GM12878 (cell line): Measurements from ENCODE around the gene FLAD1. TPM values are rescaled to one million over a fixed set of nuclear protein-coding genes. Genes with fewer than 3 reads are reported as not detected.

ENCODE experiments used
- ASH2L ChIP-seq: fragments of 300-600, 200-600 bp; sonication (generic); IDR thresholded peaks from 2 replicates; pipeline ENCODE4 v1.6.1; 2017; ENCODE audit warnings: low read depth, mild to moderate bottlenecking, borderline replicate concordance
- CEBPB ChIP-seq, 2 experiments: fragments of 150-350 bp in 1 of 2; IDR thresholded peaks; 2 replicates each; pipeline ENCODE4 v1.6.1; 2012 to 2014; ENCODE audit warnings: low read depth in 2 of 2, low read length in 2 of 2, borderline replicate concordance in 1 of 2, inconsistent platforms in 1 of 2
- NR2C2 ChIP-seq: IDR thresholded peaks from 2 replicates; pipeline ENCODE4 v1.6.1; 2011; ENCODE audit warnings: borderline replicate concordance, low read depth; ENCODE audit not compliant: control insufficient read depth, insufficient read length
- NRF1 ChIP-seq: conservative IDR thresholded peaks from 2 replicates; pipeline ENCODE4 v1.6.1; 2011; ENCODE audit warnings: mild to moderate bottlenecking, low read depth, low read length, improper control_type of control experiment
- PAX8 ChIP-seq: fragments of 450-650 bp; IDR thresholded peaks from 2 replicates; pipeline ENCODE4 v1.6.1; 2017; ENCODE audit warnings: mild to moderate bottlenecking, moderate library complexity
- SUZ12 ChIP-seq: fragments of 200-600 bp; sonication (generic); IDR thresholded peaks from one replicate; pipeline ENCODE4 v1.6.1; 2018; ENCODE audit warnings: antibody characterized with exemption, mild to moderate bottlenecking; ENCODE audit not compliant: unreplicated experiment
- ZBED1 ChIP-seq: IDR thresholded peaks from 2 replicates; pipeline ENCODE4 v1.6.1; 2016; ENCODE audit warnings: borderline replicate concordance
- ZNF24 ChIP-seq: fragments of 450-650 bp; IDR thresholded peaks from 2 replicates; pipeline ENCODE4 v1.6.1; 2017; ENCODE audit warnings: antibody characterized with exemption, mild to moderate bottlenecking
- ZNF622 ChIP-seq: fragments of 450-650 bp; IDR thresholded peaks from 2 replicates; pipeline ENCODE4 v1.6.1; 2017; ENCODE audit warnings: mild to moderate bottlenecking, inconsistent platforms
- polyA plus RNA-seq, 11 experiments: library from polyadenylated mRNA; depleted of rRNA in 4 of 11; unstranded in 6 of 11; stranded (reverse) in 5 of 11; fragments of >200 nt; fragmentation: Nextera tagmentation in 4 of 11; fragmentation: Illumina TruSeq in 1 of 11; extraction: Ambion mirVana in 4 of 11; extraction: Trizol in 1 of 11; gene quantifications; 1 replicate in 1 of 11; 2 replicates in 10 of 11; pipeline versions ENCODE4 v1.2.1 to v1.2.3, GENCODE V29; 2011 to 2016; ENCODE audit warnings: inconsistent platforms in 2 of 11, missing spikeins in 2 of 11, low read depth in 1 of 11
- total RNA-seq, 4 experiments: library from RNA; depleted of rRNA in 3 of 4; stranded (reverse); fragments of >200 nt in 3 of 4; fragmentation: Illumina TruSeq in 1 of 4; extraction: Trizol in 1 of 4; gene quantifications; 2 replicates each; pipeline versions ENCODE4 v1.2.1 to v1.2.3, GENCODE V29; 2013 to 2021
- TF ChIP-seq, protein P1 (sequence below): fragments of 450-650 bp; IDR thresholded peaks from 2 replicates; pipeline ENCODE4 v1.6.1; 2017; ENCODE audit warnings: mild to moderate bottlenecking, low read depth, inconsistent platforms; ENCODE audit not compliant: poor library complexity, severe bottlenecking
- TF ChIP-seq, protein P2 (sequence below): fragments of 450-650 bp; formaldehyde crosslinking; IDR thresholded peaks from 2 replicates; pipeline ENCODE4 v1.4.0; 2022; ENCODE audit warnings: mild to moderate bottlenecking, moderate library complexity
- TF ChIP-seq, protein P3 (sequence below): fragments of 450-650 bp; IDR thresholded peaks from 2 replicates; pipeline ENCODE4 v1.6.1; 2016; ENCODE audit warnings: mild to moderate bottlenecking
- TF ChIP-seq, protein P4 (sequence below), 3 experiments: IDR thresholded peaks in 2 of 3; conservative IDR thresholded peaks in 1 of 3; 2 replicates each; pipeline ENCODE4 v1.5.1; 2011; ENCODE audit warnings: low read depth in 3 of 3, low read length in 3 of 3, mild to moderate bottlenecking in 3 of 3, control low read depth in 2 of 3, moderate library complexity in 2 of 3, inconsistent platforms in 1 of 3, mixed read lengths in 1 of 3; ENCODE audit not compliant: control insufficient read depth in 2 of 3, insufficient read depth in 1 of 3; ENCODE audit errors: extremely low read depth in 1 of 3
- TF ChIP-seq, protein P5 (sequence below): fragments of 450-650 bp; IDR thresholded peaks from 2 replicates; pipeline ENCODE4 v1.6.1; 2017; ENCODE audit warnings: borderline replicate concordance

Gene FLAD1
- total and polyA plus RNA-seq, 10 of the 15 experiments (the other 5 are each of a cell fraction or from before 2014, with no cell fraction given): 22.9 to 93.4 (median 56.6) TPM

DNA sequence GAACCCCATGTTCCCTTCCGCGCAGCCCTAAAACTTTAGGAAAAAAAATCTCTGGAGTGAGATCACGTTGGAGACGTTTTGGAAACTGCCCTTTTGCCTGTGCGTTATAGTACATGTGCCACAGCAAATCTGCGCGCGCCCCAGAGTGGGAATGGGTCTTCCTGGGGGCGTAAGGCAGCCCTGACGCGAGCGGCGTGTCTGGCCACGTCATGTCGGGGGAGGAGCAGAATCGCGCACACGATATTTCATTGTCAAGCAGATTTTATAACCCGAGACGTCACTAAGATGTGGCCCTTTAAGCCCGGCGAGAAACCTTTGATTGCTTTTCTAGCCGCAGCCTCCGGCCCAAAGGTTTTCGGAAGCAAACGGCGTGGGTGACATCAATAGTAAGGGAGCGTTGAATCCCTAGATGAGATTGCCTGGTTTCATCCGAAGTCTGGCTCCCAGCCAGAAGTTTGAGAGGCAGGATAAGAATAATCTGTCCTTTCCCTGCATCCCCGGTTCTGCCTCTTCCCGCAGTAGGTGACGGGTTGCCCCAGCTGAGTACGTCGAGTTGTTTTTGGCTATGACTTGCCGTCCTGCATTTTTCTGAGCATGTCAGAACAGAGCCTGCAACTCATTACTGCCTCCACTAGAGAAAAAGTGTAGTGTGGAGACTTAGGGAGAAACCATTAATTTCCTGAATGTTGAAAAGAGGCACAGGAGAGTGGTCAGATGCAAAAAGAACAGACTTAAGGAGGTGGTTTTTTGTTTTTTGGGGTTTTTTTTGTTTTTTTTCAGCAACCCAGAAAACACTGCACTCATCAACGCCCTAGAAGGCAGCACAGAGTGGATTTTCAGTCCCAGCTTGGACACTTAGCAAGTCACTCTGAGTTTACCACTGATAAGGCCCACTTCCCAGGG, 45.8 kb upstream of the FLAD1 start (continued):
- TF ChIP-seq, protein P1, sequence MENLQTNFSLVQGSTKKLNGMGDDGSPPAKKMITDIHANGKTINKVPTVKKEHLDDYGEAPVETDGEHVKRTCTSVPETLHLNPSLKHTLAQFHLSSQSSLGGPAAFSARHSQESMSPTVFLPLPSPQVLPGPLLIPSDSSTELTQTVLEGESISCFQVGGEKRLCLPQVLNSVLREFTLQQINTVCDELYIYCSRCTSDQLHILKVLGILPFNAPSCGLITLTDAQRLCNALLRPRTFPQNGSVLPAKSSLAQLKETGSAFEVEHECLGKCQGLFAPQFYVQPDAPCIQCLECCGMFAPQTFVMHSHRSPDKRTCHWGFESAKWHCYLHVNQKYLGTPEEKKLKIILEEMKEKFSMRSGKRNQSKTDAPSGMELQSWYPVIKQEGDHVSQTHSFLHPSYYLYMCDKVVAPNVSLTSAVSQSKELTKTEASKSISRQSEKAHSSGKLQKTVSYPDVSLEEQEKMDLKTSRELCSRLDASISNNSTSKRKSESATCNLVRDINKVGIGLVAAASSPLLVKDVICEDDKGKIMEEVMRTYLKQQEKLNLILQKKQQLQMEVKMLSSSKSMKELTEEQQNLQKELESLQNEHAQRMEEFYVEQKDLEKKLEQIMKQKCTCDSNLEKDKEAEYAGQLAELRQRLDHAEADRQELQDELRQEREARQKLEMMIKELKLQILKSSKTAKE: peak; percentile 99
- TF ChIP-seq CEBPB (IDR thresholded peaks at IDR 0.05; ENCODE audit: borderline replicate concordance in 1 of 2, low read depth in 2 of 2, low read length in 2 of 2) (no peak), ZNF622 (no peak), ZBED1 (peak; percentile 100), ZNF24 (no peak), SUZ12 (no peak), PAX8 (no peak), NR2C2 (no peak), NRF1 (no peak), ASH2L (0 out of 2 replicates have a peak, but pooled peaks have one; percentile 18)
- TF ChIP-seq, protein P2, sequence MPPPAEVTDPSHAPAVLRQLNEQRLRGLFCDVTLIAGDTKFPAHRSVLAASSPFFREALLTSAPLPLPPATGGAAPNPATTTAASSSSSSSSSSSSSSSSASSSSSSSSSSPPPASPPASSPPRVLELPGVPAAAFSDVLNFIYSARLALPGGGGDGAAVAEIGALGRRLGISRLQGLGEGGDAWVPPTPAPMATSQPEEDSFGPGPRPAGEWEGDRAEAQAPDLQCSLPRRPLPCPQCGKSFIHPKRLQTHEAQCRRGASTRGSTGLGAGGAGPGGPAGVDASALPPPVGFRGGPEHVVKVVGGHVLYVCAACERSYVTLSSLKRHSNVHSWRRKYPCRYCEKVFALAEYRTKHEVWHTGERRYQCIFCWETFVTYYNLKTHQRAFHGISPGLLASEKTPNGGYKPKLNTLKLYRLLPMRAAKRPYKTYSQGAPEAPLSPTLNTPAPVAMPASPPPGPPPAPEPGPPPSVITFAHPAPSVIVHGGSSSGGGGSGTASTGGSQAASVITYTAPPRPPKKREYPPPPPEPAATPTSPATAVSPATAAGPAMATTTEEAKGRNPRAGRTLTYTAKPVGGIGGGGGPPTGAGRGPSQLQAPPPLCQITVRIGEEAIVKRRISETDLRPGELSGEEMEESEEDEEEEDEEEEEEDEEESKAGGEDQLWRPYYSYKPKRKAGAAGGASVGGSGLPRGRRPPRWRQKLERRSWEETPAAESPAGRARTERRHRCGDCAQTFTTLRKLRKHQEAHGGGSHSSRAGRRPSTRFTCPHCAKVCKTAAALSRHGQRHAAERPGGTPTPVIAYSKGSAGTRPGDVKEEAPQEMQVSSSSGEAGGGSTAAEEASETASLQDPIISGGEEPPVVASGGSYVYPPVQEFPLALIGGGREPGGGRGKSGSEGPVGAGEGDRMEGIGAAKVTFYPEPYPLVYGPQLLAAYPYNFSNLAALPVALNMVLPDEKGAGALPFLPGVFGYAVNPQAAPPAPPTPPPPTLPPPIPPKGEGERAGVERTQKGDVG: no peak
- TF ChIP-seq, protein P3, sequence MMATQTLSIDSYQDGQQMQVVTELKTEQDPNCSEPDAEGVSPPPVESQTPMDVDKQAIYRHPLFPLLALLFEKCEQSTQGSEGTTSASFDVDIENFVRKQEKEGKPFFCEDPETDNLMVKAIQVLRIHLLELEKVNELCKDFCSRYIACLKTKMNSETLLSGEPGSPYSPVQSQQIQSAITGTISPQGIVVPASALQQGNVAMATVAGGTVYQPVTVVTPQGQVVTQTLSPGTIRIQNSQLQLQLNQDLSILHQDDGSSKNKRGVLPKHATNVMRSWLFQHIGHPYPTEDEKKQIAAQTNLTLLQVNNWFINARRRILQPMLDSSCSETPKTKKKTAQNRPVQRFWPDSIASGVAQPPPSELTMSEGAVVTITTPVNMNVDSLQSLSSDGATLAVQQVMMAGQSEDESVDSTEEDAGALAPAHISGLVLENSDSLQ: no peak; the same call in 1 of the 2 replicates
- TF ChIP-seq, protein P4, sequence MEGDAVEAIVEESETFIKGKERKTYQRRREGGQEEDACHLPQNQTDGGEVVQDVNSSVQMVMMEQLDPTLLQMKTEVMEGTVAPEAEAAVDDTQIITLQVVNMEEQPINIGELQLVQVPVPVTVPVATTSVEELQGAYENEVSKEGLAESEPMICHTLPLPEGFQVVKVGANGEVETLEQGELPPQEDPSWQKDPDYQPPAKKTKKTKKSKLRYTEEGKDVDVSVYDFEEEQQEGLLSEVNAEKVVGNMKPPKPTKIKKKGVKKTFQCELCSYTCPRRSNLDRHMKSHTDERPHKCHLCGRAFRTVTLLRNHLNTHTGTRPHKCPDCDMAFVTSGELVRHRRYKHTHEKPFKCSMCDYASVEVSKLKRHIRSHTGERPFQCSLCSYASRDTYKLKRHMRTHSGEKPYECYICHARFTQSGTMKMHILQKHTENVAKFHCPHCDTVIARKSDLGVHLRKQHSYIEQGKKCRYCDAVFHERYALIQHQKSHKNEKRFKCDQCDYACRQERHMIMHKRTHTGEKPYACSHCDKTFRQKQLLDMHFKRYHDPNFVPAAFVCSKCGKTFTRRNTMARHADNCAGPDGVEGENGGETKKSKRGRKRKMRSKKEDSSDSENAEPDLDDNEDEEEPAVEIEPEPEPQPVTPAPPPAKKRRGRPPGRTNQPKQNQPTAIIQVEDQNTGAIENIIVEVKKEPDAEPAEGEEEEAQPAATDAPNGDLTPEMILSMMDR (IDR thresholded peaks at IDR 0.05 in 2 of 3, conservative IDR thresholded peaks at IDR 0.05 in 1 of 3; ENCODE audit: control insufficient read depth in 2 of 3, extremely low read depth in 1 of 3, insufficient read depth in 1 of 3, low read depth in 3 of 3, low read length in 3 of 3): peak; percentile 6 to 18 (median 9); a peak in 2 of 6 replicates
- TF ChIP-seq, protein P5, sequence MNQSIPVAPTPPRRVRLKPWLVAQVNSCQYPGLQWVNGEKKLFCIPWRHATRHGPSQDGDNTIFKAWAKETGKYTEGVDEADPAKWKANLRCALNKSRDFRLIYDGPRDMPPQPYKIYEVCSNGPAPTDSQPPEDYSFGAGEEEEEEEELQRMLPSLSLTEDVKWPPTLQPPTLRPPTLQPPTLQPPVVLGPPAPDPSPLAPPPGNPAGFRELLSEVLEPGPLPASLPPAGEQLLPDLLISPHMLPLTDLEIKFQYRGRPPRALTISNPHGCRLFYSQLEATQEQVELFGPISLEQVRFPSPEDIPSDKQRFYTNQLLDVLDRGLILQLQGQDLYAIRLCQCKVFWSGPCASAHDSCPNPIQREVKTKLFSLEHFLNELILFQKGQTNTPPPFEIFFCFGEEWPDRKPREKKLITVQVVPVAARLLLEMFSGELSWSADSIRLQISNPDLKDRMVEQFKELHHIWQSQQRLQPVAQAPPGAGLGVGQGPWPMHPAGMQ: no peak
